SH-SY5Y (cell line): ENCODE data around the gene PITPNC1.

Experiments used
- GATA2 ChIP-seq: IDR thresholded peaks from 2 replicates; pipeline ENCODE4 v1.6.1; 2011; ENCODE audit warnings: mild to moderate bottlenecking, low read depth, low read length
- GATA3 ChIP-seq: IDR thresholded peaks from 2 replicates; pipeline ENCODE4 v1.6.1; 2011; ENCODE audit warnings: low read depth, mild to moderate bottlenecking, low read length, moderate library complexity

GRCh38 chr17:67562005-67562404 is 184.9 kb downstream of the PITPNC1 start:
- no peak for TF ChIP-seq GATA3
- TF ChIP-seq GATA2: no peak
